Immature natural killer cell (primary cell): Measurements from ENCODE around the gene CMSS1. TPM values are rescaled to one million over a fixed set of nuclear protein-coding genes. Genes with fewer than 3 reads are reported as not detected.

Source experiments
- DNase-seq, 3 donors: peaks; one replicate each; pipeline ENCODE4 v3.0.0; 2022; ENCODE audit warnings: mixed read lengths in 1 of 3
- H3K27ac Mint-ChIP-seq, 6 donors: one replicate each; pipeline ENCODE4 v1.8.0; 2020; ENCODE audit warnings: mixed read lengths in 6 of 6, mild to moderate bottlenecking in 5 of 6, inconsistent platforms in 4 of 6, moderate library complexity in 3 of 6
- H3K27me3 Mint-ChIP-seq, 3 donors: one replicate each; pipeline ENCODE4 v1.8.0; 2020 to 2021; ENCODE audit warnings: low read depth in 3 of 3, mild to moderate bottlenecking in 3 of 3, mixed read lengths in 3 of 3, moderate library complexity in 3 of 3, inconsistent platforms in 1 of 3
- H3K36me3 Mint-ChIP-seq, 3 donors: one replicate each; pipeline ENCODE4 v1.8.0; 2020; ENCODE audit warnings: mixed read lengths in 3 of 3, inconsistent platforms in 2 of 3, mild to moderate bottlenecking in 2 of 3
- H3K4me1 Mint-ChIP-seq, 2 donors: one replicate each; pipeline ENCODE4 v1.8.0; 2020; ENCODE audit warnings: inconsistent platforms in 2 of 2, mild to moderate bottlenecking in 2 of 2, mixed read lengths in 2 of 2, moderate library complexity in 1 of 2
- H3K4me3 Mint-ChIP-seq, 5 donors: one replicate each; pipeline ENCODE4 v1.8.0; 2020; ENCODE audit warnings: mild to moderate bottlenecking in 5 of 5, mixed read lengths in 5 of 5, inconsistent platforms in 3 of 5, moderate library complexity in 3 of 5
- H3K9me3 Mint-ChIP-seq, 6 donors: one replicate each; pipeline ENCODE4 v1.8.0; 2020; ENCODE audit warnings: mild to moderate bottlenecking in 6 of 6, mixed read lengths in 6 of 6, inconsistent platforms in 4 of 6, moderate library complexity in 3 of 6
- polyA plus RNA-seq, 3 donors: library from polyadenylated mRNA; unstranded; fragments of 300-500 nt; fragmentation: Illumina TruSeq; gene quantifications; one replicate each; pipeline ENCODE4 v1.2.3, GENCODE V29; 2021

Gene CMSS1
- polyA plus RNA-seq, 3 donors from 2014 or later = 12.1 to 13.4 (median 12.8) TPM

DNA sequence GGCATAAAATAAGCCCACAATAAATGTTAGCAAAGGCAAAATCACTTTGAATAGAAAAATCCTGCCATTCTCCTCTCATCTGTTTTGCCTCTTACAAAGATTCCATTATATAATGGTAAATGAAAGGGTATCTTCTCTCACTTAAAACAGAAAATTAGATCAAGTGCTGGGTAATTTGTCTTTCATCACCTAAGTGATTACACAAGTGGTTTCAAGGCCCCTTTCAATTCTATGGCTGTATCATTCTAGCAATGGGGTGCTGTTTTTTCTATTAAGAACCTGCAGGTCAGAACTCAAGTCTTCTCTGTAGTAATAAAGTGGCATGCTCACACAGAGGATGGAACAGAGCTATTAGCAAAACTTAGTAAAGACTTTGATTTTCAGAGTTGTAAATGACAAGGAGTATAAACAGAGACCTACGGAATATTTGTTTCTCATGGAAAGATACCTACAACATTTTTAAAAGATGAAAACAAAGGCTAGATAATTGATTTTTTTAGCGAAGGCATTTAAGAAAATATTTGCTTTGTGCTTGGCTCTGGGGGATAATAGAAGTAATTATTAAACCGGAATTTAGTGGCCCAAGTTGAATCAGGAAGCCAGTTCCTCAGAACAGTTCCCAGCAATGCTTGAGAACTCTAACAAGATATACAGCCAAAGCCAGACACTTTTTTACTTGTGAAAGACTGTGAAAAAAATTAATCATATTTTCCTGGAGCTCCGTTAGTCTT, 137.4 kb downstream of the CMSS1 start:
- no peak overlapping the region for H3K27ac Mint-ChIP-seq
- no peaks in the 10 kb centered on the region for H3K27me3 Mint-ChIP-seq
- no peaks in the 10 kb centered on the region for H3K9me3 Mint-ChIP-seq
- H3K4me1 Mint-ChIP-seq = no peaks in the 10 kb centered on the region
- no peak for DNase-seq
- no peak overlapping the region for H3K4me3 Mint-ChIP-seq
- H3K36me3 Mint-ChIP-seq = no peaks in the 10 kb centered on the region

DNA sequence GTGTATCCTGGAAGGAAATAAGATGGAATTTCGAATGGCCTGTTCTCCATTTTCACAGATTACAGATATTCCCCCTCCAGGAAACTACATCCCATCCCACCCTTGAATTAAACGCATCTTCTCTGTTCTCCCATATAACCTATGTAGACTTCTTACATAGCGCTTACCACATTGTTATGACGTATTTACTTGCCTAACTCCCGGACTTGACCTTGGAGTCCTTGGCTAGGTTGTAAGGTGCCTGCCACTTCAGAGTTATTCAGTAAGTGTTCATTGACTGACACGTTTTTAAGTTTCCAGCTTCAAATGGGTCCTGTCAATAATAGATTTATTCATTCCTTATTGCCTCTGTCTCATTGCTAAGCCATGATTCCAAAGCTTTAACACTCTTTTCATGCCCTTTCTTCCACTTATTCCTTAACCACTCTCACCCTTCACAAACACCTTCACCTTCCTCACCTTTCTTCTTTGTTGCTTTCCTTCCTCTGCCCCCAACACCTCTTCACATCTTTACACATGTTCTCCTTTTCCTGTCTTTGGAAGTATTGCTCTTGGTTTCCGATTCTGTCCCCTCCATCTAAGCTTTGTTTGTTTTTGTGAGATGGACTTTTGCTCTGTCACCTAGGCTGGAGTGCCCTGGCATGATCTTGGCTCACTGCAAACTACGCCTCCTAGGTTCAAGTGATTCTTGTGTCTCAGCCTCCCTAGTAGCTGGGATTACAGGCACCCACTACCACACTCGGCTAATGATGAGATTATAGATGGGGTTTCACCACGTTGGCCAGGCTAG, 138.3 kb downstream of the CMSS1 start:
- Mint-ChIP-seq H3K27me3 (no peaks in the 10 kb centered on the region), H3K27ac (no peak overlapping the region)

DNA sequence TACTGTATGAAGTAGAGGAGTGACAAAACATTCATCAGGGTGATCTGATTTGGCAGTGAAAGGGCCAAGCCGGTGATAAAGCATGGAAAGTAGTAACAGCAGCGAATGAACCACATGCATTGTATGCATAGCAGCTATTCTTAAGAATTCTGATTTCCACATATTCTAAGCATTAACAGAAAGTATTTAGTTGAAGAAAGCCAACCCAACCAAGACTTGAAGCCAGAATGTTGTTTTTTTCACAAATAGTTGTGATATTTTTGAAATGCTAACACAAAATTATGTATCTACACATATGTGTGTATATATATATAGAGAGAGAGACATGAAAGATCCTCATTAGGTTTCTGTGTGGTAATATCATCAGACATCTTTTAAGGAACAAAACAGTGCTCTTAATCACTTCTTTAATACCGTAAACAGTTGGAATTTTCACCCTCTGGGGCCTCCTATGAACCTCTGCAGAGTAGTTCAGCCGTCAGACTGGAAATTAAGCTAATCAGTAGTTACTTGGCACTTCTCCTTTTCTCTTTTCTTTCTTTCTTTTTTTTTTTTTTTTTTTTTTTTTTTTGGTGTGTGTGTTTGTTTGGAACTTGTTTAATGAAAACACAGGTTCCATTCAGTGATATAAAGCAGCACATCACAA, 139.6 kb downstream of the CMSS1 start:
- Mint-ChIP-seq H3K36me3 (peaks cover 0 to 4% (median 0%) of the 10 kb centered on the region in 3 donors), H3K4me1 (no peaks in the 10 kb centered on the region), H3K9me3 (no peaks in the 10 kb centered on the region), H3K27me3 (no peaks in the 10 kb centered on the region), H3K27ac (no peak overlapping the region), H3K4me3 (no peak overlapping the region)
- DNase-seq = no peak

More for the DNA sequence above, 138.3 kb downstream of the CMSS1 start:
- no peaks in the 10 kb centered on the region for H3K36me3 Mint-ChIP-seq
- no peaks in the 10 kb centered on the region for H3K9me3 Mint-ChIP-seq
- H3K4me3 Mint-ChIP-seq = no peak overlapping the region
- H3K4me1 Mint-ChIP-seq = no peaks in the 10 kb centered on the region
- no peak for DNase-seq

DNA sequence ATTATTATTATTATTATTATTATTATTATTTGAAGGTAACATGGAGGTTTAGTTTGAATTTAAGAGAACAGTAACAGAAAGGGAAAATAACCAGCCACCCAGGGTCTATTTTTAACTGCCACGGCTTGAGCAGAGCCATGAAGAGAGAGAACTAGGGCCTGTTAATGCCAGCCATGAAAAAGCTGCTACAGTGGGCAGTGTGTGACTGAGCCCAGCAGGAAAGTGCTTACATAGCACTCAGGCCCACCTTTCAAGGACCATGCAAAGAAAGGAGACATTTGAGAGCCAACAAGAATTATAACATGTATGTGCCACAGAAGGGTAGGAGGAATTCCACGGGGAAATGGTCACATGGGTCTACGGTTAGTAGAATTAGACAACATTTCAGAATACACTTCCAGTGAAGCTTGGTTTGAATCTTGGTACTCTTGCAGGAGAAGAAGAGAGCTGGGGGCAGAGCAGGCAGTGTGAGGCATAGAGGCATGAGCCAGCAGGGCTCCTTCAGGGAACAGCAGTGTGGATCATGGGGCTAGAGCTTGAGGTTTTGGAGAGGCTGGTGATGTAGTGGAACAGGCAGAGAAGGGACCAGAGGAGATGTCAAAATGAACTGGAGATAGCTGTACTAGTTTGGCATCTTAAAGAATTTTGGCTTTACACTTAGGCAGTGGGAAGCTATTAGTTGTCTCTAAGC, 140.7 kb downstream of the CMSS1 start:
- Mint-ChIP-seq H3K9me3 (no peaks in the 10 kb centered on the region), H3K36me3 (peaks cover 0 to 4% (median 0%) of the 10 kb centered on the region in 3 donors), H3K27me3 (peaks cover 0 to 2% (median 0%) of the 10 kb centered on the region in 3 donors), H3K4me1 (no peaks in the 10 kb centered on the region), H3K4me3 (no peak overlapping the region), H3K27ac (peak overlapping the region in 2 of 6 donors; percentile 6 to 31)
- no peak for DNase-seq

DNA sequence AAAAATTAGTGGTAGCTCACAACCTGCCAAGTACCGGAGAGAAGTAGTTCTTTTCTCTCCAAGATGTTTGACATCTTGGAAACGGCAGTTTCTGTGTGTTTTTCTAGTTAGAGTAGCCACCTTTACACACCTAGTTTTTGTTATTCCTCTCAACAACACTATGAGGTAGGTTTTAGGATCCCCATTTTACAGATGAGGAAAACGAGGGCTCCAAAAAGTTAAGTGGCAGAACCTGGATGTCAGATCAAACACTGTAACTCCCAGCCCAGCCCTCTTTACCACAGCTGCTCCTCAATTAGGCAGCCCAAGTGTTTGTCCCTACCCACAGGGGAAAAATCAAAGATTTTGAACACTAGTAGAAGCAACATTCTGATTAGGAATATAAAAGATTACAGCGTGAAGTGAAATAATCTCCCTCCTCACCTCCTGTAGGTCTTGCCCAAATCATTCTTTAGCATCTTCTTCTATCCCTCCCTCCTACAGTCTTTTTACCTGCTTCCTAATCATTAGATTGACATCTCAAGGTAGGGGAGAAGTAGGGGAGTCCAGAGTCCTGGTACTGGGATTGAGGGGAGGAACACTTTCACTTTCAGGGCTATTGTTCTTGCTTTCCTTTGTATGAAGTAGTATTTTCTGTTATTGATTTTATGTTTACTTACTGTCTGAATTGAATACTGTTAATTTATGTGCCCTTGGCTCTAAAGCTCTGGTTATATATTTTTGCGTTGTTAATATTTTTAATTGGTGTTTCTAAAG, 142.6 kb downstream of the CMSS1 start:
- Mint-ChIP-seq H3K27ac (no peak overlapping the region), H3K27me3 (peaks cover 0 to 2% (median 0%) of the 10 kb centered on the region in 3 donors), H3K4me1 (no peaks in the 10 kb centered on the region), H3K4me3 (no peak overlapping the region), H3K36me3 (peaks cover 0 to 4% (median 0%) of the 10 kb centered on the region in 3 donors), H3K9me3 (no peaks in the 10 kb centered on the region)
- no peak for DNase-seq

DNA sequence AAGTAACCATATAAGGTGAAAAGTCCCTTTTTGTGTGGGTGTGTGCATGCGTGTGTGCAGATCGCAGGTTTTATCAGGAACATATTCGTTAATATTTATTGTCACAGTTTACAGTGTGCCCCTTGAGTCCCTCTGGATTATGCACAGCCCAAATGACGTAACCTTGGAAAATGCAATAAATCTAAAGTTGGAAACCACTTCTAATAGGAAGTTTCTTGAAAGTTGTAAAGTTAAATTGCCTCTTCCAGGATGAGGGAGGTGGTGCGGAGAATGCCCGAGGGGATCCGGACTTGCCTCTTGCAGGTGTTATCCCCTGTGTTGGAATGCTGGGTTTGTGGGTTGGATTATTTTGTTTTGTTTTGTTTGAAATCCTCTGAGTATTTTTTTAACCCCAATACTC, 143.3 kb downstream of the CMSS1 start:
- H3K27ac Mint-ChIP-seq = no peak overlapping the region
- H3K4me1 Mint-ChIP-seq = no peaks in the 10 kb centered on the region
- H3K36me3 Mint-ChIP-seq = peaks cover 0 to 4% (median 0%) of the 10 kb centered on the region in 3 donors
- DNase-seq = no peak
- no peak overlapping the region for H3K4me3 Mint-ChIP-seq
- H3K27me3 Mint-ChIP-seq = peaks cover 0 to 2% (median 0%) of the 10 kb centered on the region in 3 donors
- H3K9me3 Mint-ChIP-seq = no peaks in the 10 kb centered on the region

DNA sequence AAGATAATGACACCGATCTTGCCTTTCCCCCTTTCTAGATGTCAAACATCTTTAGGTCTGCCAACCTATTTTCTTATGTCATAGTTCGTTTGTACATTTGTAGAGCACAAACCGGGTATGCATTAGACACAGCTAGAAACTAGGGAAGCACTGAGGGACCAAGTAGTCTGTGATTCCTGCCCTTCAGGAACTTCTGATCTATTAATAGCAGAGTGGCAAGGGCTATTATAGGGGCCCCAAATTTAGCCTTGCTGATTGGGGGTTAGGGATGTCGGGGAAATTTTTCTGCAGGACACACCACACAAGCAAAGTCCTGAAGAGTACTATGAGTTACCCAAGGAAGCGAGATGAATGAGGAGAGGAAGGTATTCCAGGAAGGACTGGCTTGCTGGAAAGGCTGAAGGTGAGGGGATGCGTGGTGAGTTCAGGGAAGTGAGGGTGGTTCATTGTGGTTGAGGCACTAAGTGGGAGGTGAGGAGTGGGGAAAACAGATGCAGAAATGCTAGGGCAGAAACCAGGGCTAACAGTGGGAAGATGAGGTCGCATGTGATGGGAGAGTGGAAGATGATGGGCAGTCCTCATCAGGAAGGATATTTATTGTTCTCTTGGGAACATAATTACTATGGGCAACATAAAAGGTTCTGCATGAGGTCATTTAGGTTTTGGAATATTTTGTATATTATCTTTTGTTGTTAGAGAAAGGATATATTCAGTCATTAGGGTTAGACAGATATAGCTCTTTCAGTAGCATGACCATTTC, 144.3 kb downstream of the CMSS1 start:
- H3K27me3 Mint-ChIP-seq = peaks cover 0 to 2% (median 0%) of the 10 kb centered on the region in 3 donors
- H3K9me3 Mint-ChIP-seq = no peaks in the 10 kb centered on the region
- H3K4me3 Mint-ChIP-seq = no peak overlapping the region
- peaks cover 0 to 4% (median 0%) of the 10 kb centered on the region in 3 donors for H3K36me3 Mint-ChIP-seq
- DNase-seq = no peak
- no peak overlapping the region for H3K27ac Mint-ChIP-seq
- H3K4me1 Mint-ChIP-seq = no peaks in the 10 kb centered on the region

DNA sequence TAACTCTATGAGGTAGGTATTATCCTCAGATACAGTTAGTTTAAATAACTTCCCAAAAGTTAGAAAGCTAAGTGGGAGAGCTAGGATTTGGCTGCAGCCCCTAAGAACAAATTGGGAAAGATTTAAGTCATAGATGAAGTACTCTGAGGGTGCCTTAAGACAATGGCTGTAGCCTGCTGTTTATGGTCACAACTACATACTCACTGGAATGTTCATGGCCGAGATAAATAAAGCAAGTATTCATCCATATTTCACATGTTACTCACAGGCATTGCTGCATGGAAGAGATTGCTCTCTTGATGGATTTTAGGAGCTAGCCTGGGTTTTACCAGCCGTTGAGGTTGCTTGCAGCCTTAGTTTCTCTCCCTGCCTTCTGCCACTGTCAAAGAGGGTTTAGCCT, 145.0 kb downstream of the CMSS1 start:
- peaks cover 0 to 2% (median 0%) of the 10 kb centered on the region in 3 donors for H3K27me3 Mint-ChIP-seq
- no peaks in the 10 kb centered on the region for H3K9me3 Mint-ChIP-seq
- H3K4me3 Mint-ChIP-seq = no peak overlapping the region
- H3K27ac Mint-ChIP-seq = no peak overlapping the region
- no peaks in the 10 kb centered on the region for H3K4me1 Mint-ChIP-seq
- DNase-seq = no peak
- H3K36me3 Mint-ChIP-seq = peaks cover 0 to 4% (median 0%) of the 10 kb centered on the region in 3 donors

DNA sequence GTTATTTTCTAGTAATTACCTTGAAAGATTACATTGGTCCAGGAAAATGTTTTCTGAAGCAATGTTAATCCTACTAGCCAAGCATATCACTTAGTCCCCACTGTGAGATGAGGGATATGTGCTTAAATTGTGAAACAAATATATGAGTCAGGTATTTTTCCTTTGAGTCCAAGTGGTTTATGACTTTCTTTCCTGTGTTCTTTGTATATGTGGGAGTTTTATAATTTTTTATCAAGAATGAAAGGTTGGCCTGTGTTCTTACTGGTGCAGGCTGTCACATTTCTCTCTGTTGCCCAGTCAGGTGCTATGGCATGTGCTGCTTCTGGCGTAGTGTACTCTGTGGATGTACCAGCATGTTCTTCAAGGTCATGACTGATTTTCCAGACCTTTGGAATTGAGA, 147.4 kb downstream of the CMSS1 start:
- Mint-ChIP-seq H3K4me3 (no peak overlapping the region), H3K9me3 (no peaks in the 10 kb centered on the region), H3K36me3 (peaks cover 0 to 4% (median 0%) of the 10 kb centered on the region in 3 donors)

DNA sequence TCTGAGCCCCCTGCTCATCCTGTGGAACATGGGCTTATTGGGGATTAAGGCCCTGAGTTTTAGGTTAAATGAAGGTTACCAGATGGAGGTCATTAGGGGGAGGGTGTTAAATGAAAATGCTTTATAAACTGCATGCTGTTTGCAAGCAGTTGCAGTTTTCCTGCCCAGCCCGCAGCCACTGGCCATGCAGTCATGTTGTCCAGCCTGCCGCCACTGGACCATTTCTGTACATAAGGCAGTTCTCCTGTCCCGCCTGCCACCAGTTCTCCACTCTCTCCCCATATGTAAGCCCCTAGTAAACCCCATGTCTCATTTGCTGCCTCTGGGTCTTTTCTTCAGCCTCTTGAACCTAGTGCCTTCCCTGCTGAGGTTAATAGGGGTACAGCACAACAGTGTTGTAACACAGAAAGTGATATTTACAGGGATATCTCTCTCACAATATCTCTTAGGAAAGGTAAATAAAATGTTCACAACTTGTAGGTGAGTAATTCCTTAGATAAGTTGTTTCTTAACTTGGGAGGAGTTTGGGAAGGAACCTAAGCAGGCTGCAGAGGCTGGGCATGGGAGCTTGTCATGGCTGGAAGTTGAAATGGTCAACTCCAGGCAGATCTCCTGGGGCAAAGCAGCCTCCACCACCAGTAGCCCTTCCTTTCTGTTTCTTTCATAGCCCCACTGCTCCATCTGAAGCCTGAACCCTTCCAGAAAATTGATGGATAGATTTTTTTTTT, 148.2 kb downstream of the CMSS1 start:
- H3K4me3 Mint-ChIP-seq = no peak overlapping the region
- no peak for DNase-seq
- H3K4me1 Mint-ChIP-seq = peaks cover 6 to 18% of the 10 kb centered on the region in 2 donors
- H3K36me3 Mint-ChIP-seq = peaks cover 0 to 4% (median 0%) of the 10 kb centered on the region in 3 donors
- H3K27ac Mint-ChIP-seq = no peak overlapping the region
- H3K9me3 Mint-ChIP-seq = no peaks in the 10 kb centered on the region
- H3K27me3 Mint-ChIP-seq = peaks cover 0 to 4% (median 0%) of the 10 kb centered on the region in 3 donors

More for the DNA sequence above, 147.4 kb downstream of the CMSS1 start:
- no peak overlapping the region for H3K27ac Mint-ChIP-seq
- peaks cover 2 to 13% of the 10 kb centered on the region in 2 donors for H3K4me1 Mint-ChIP-seq
- no peak for DNase-seq
- H3K27me3 Mint-ChIP-seq = peaks cover 0 to 2% (median 0%) of the 10 kb centered on the region in 3 donors

DNA sequence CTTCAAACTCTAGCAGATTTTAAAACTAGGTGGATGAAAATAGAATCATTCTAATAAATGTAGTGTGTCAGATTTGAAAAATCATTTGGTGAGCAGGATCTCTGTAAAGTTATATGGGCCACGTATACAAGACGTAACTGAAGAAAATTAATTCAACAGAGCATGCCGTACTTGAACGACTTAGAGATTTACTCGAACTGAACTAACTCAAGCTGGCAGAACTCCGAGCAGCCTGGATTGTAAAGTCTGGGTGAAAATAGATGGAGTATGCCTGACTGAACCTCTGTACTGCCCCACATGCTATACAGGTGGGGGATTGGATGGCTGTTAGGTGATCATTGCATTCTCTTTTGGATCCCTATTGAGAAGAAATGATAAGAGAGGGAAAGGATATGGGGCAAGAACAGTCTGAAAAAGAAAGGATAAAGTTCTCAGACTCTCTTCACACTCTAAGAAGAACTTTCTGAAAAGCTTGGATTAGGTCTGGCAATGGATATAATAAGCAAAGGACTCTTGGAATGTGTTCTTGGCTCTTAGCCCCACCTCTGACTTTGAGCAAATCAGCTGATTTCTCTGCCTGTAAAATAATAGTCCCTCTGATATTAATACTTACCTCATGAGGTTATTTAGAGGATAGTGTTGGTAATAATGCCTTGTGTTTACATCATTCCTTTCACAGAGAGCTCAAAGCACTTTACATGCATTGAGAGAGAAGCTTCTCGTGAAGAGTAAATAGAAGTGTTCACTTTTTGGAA, 149.2 kb downstream of the CMSS1 start:
- H3K4me1 Mint-ChIP-seq = peaks cover 6 to 18% of the 10 kb centered on the region in 2 donors
- no peak for DNase-seq
- H3K27ac Mint-ChIP-seq = no peak overlapping the region
- H3K9me3 Mint-ChIP-seq = no peaks in the 10 kb centered on the region
- peaks cover 0 to 4% (median 0%) of the 10 kb centered on the region in 3 donors for H3K27me3 Mint-ChIP-seq
- H3K36me3 Mint-ChIP-seq = peaks cover 0 to 3% (median 0%) of the 10 kb centered on the region in 3 donors
- H3K4me3 Mint-ChIP-seq = no peak overlapping the region
